ENCODE results near the gene IL18R1.

Gene IL18R1

DNA sequence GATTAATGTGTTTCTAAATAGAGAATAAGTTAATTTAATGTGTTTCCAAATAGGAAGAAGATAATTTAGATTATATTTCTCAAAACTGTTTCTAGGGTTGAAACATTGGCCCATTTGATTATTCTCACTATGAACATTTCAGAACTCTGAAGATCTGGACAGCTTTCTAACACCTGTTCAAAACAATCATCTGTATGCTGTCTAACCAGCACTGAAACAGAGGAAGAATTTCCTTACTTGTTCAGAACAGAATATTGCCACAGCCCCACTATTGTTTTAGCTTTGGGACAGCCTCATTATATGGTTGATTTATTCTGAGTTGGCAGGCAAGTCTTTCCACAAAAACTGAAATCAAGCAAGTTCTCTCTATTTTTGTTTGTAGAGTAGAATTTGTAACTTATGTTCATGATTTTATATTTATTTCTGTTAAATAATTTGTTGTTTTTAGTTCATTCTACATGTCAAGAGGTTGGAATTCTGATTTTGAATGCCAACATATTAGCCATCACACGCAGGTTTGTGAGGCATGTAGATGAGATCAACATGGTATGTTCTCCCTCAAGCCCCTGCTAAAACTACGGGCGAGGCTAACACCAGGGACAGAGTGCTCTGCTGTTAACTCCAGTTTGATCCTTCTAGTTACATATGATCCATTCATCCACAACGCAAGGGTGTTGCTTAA is 78.5 kb downstream of the IL18R1 start:
- DNase-seq (ENCODE audit: low spot score) = no peak

DNA sequence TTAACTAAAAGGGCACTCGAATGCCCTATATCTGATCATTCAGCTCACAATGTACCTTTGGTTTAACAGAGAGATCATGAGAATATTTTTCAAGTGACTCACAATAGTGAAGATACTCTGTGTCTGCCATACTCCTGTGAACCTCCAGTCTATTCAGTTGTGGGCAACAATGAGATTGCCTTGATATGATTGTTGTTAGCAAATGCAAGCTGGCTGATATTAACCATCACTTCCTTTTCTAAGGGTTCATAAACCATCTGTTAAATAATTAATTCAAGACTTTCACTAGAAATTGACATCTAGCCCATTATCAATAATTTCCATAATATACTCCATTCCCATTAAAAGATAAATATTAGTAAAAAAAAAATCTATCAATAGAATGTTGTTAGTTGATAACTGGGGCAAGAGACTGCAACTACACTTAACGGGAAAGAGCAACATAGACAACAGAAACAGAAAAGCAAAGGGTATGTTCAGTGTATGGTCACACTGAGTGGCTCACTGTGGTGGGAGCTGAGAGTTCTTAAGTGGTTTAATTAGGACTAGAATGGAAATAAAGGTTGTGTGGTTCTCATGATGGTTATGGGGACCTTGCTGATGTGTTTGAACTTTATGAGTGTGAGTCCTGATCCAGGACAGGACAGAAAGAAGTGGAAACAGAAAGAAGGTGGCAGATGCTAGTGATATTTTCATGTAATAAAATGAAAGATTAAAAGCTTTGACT is 79.2 kb downstream of the IL18R1 start:
- DNase-seq (ENCODE audit: low spot score) = no peak

DNA sequence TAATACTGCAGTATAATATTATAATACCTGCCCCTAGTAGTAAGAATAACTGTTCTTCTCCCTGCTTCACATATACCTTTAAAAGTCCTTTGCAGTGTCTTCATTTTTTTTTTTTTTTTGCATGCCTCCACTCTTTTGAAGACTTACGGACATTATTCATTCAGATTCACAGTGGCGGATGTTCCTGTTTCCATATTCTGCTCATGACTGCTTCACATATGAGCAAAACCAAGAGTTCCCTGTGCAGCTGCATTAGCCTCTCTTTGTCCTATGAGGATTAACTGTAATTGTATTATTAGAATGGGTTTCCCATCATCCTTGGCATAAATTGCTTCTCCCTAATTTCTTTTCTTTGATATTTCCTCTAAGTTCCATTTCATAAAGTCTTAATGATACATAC is 80.1 kb downstream of the IL18R1 start:
- DNase-seq (ENCODE audit: low spot score) = no peak

DNA sequence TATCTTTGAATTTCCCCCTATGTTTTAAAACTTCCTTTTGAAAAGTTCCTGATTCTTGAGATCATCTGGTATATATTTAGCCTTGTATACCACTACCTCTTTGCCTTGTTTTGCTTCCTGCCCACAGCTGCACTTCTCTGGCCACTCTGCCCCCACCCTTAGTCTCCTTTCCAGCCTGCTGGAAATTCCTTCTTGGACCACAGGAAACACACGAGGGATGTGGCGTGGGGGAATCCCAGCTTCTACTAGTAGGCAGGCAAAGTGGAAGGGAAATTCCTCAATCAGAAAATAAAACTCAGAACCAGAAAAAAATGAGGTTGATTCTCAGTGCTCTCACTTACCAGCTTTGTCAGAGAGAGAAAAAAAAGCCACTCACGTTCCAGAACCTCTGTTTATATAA is 80.7 kb downstream of the IL18R1 start:
- no peak for DNase-seq (ENCODE audit: low spot score)

DNA sequence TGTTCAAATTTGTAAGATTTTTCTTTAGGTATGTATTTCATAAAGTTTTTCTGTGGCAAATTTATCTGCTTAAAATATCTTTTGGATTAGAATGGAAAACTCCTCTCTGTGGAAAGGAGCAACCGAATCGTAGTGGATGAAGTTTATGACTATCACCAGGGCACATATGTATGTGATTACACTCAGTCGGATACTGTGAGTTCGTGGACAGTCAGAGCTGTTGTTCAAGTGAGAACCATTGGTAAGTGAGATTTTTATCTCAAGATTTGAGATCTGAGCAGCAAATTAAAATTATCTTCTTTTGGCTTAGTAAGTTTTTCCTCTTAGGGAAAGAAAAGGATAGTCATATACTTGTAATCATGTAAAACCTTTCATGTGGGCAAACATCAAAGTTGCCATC is 81.5 kb downstream of the IL18R1 start:
- no peak for DNase-seq (ENCODE audit: low spot score)

DNA sequence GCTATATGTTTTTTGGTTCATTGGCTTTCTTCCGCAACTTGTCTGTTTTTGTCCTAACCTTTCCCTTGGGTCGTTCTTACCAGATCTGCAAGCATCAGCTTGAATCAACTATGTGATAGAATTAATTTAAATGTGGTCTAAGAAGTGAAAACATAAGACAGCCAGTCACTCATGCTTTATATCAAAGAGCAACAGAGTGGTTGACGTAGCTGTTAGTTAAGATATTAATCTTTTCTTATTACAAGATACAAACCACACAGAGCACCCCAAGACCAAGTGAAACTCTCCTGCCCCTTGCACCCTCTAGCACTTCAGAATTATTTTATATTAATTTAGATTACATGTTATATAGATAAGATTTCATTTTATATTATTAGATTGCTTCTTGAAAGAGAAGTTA is 82.5 kb downstream of the IL18R1 start:
- no peak for DNase-seq (ENCODE audit: low spot score)

DNA sequence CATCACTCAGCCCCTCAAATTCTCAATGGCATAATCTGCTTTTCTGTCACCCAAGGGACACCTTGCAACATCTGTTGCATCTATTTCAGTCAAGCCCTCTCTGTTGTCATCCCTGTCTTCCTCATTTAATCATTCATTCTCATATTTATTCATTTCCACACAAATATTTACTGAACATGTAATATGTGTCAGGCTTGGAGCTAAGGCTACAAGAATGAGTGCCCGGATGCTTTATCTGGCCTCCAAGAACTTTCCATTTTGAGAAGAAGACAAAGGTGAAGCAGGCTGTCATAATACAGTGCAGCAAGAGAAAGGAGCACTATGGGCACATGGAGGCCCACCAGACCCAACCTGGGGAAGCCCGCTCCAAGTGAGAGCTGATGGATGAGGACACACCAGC is 83.0 kb downstream of the IL18R1 start:
- no peak for DNase-seq (ENCODE audit: low spot score)

DNA sequence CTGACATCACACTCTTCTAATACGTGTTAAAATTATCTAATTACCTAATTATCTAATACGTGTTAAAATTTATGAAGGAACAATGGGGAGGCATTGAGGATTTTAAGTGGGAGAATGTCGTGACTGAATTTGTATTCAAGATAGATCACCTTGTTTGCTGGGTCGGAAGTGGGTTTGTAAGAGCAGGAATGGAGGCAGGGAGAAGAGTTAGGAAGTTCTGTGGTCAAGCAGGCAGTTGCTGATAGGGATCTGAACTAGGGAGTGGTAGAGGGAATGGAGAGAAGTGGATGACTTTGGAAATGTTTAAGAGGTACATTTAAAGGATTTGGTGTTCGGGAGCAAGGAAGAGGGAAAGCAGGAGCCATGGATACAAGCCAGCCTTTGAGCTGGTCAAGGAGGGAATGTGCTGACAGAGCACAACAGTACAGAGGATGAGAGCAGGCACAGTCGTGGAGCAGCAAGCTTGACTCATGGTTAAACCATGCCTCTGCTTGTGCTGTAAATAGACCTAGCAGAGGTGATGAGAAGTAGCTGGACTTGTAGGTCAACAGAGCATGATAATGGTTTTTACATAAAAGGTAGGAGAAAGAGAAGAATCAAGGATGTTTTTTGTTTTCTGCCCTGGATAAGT is 83.6 kb downstream of the IL18R1 start:
- DNase-seq (ENCODE audit: low spot score) = no peak

DNA sequence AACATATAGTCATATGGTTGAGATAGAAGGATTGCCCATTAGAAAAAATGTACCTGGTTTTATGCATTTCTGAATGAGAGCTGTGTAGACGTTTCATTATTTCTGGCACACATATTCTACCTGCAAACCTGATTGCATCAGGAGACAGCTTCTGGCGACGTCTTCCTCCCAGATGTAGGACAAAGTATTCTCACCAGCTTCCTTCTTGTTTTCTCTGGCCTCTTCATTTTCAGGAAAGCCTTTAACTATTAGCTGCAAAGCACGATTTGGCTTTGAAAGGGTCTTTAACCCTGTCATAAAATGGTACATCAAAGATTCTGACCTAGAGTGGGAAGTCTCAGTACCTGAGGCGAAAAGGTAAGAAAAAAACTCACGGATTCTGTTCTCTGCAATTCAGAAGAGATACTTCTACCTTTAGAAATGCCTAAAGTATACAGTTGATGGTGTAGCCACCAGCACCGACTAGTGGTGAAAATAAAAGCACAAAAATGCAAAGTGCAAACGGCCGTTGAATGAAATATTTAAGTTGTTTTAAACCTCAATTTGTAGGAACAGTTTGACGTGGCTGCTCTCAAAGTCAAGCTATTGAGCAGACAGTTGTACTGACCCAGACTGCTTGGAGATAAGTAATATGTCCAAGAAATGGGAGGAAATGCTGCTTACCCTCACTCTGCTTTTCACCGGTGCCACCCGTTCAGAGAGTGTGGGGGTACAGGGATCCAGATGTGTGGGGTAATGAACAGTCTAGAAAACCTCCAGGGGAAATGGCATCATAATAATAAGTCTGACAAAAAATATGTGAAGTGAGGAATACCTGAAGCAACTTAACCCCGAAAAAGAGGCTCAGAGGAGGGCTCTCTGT is 87.6 kb downstream of the IL18R1 start:
- DNase-seq (ENCODE audit: low spot score) = no peak

DNA sequence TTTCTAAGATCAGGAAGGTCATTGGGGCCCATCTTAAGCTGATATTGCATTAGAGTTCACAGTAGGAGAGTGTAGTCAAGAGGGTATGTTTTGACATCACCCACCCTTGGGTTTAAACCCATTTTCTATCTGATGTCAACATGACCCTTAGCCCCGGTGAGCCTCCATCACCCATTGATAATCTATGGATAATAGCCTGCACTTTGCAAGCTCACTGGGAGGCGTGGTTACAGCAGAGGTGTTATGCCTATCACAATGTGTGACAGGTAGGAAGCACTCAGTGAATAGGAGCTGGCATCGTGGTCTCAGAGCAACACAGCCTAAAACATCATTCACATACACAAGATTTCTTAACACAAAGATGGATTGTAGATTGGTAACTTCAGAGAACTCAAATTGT is 88.6 kb downstream of the IL18R1 start:
- no peak for DNase-seq (ENCODE audit: low spot score)

DNA sequence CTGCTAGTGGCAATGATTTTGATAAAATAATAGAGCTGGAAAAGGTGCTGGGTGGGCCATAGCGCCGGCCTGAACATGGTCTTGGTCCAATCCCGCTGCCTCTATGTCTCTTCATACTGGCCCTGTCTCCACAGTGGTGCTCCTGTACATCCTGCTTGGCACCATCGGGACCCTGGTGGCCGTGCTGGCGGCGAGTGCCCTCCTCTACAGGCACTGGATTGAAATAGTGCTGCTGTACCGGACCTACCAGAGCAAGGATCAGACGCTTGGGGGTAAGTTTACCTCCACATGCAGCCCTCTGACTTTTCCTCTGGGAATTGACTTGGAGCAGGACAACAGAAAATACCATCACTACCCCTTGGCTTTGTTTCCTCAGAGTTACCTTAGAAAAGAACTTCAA is 91.3 kb downstream of the IL18R1 start:
- DNase-seq (ENCODE audit: low spot score) = no peak

All from COLO829 (cell line).